HUES48 (cell line): Measurements from ENCODE around the gene RMRP.

Source experiments
- H3K27ac ChIP-seq: one replicate; pipeline ENCODE4 v1.7.0; 2013; ENCODE audit warnings: low read depth, low read length, inconsistent platforms
- H3K27me3 ChIP-seq: 2 replicates; pipeline ENCODE4 v1.6.1; 2013; ENCODE audit warnings: mild to moderate bottlenecking, low read length; ENCODE audit not compliant: control insufficient read depth, insufficient read depth
- H3K36me3 ChIP-seq: 2 replicates; pipeline ENCODE4 v1.6.1; 2013; ENCODE audit warnings: low read length; ENCODE audit not compliant: control insufficient read depth, insufficient read depth
- H3K4me1 ChIP-seq: 2 replicates; pipeline ENCODE4 v1.6.1; 2013; ENCODE audit warnings: mild to moderate bottlenecking, low read length; ENCODE audit not compliant: control insufficient read depth, insufficient read depth
- H3K4me3 ChIP-seq: 2 replicates; pipeline ENCODE4 v1.5.1; 2013; ENCODE audit warnings: mild to moderate bottlenecking, low read depth, low read length
- H3K9ac ChIP-seq: 2 replicates; pipeline ENCODE4 v1.6.1; 2013; ENCODE audit warnings: mild to moderate bottlenecking, low read depth, low read length, moderate library complexity
- H3K9me3 ChIP-seq: 2 replicates; pipeline ENCODE4 v1.6.1; 2013; ENCODE audit warnings: low read length; ENCODE audit not compliant: control insufficient read depth, insufficient read depth

Gene RMRP

DNA sequence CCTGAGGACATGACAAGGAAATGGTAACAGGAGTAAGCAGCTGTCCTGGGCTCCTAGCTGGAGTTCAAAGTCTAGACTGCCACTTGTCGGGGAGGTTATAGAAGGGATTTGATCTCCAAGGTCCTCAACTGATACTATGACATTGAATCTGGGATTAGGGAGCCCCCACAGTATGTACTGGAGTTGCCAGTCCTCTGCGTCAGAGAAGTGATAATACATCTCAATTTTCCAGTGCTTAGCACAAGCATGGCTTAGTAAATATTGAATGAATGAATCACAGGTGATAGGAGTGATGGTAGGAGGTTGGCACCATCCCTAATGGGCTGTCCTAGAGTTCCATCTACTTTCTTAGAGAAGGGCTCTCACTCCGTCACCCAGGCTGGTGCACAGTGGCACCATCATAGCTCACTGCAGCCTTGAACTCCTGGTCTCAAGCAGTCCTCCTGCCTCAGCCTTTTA, 38.2 kb upstream of the RMRP start:
- Histone ChIP-seq H3K4me1 (0 out of 2 replicates have a peak, but pooled peaks cover 2% of the 10 kb centered on the region), H3K27me3 (no peaks in the 10 kb centered on the region), H3K9ac (no peak overlapping the region), H3K9me3 (no peaks in the 10 kb centered on the region), H3K4me3 (no peak overlapping the region), H3K27ac (no peak overlapping the region), H3K36me3 (peaks cover 48% of the 10 kb centered on the region)

- H3K4me3 ChIP-seq = peak overlapping the region; percentile 80; the same call in 1 of the 2 replicates
- no peaks in the 10 kb centered on the region for H3K27me3 ChIP-seq
- H3K36me3 ChIP-seq = peaks cover 26% of the 10 kb centered on the region
- peaks cover 11% of the 10 kb centered on the region for H3K4me1 ChIP-seq
- no peaks in the 10 kb centered on the region for H3K9me3 ChIP-seq
- H3K27ac ChIP-seq = peak overlapping the region; percentile 78
- H3K9ac ChIP-seq = no peak overlapping the region
These were observed 34.0 kb upstream of the RMRP start for GRCh38 chr9:35691757-35692301.

GRCh38 chr9:35691334-35691650, 33.5 kb upstream of the RMRP start:
- Histone ChIP-seq H3K9ac (no peak overlapping the region), H3K4me3 (peak overlapping the region; percentile 80), H3K27ac (peak overlapping the region; percentile 78), H3K9me3 (no peaks in the 10 kb centered on the region), H3K4me1 (peaks cover 11% of the 10 kb centered on the region), H3K36me3 (peaks cover 28% of the 10 kb centered on the region), H3K27me3 (no peaks in the 10 kb centered on the region)

DNA sequence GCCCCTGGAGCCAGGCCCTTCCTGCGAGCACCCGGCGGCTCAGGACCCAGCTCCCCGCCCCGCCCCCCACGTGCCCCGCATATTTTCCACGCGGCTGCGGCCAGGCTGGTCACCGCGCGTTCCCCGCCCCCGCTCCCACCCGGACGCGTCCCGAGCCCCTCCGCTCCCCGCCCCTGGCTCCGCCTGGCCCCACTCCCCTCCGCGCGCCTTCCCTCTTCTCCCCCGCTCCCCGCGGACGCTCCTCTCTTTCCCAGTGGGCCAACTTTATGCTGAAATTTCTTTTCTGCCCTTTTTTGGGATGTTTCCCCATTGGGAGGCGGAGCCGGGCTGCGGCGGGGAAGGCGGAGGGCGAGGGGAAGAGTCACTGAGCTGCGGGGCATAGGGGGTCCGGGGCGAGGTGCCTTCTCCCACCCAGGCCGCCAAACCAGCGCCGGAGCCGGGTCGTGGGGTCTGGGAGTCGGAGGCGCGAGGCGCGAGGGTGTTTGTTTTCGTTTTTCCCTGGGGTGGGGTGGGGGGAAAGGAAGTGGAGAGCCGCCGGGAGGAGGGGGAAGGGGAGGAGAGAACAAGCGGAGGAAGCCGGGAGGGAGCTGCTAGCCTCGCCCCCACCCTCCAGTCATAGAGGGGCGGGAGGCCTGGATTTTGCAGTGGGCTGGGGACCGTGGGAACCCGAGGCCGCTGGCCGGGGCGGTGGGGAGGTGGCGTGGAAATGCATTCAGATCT, 33.0 kb upstream of the RMRP start:
- Histone ChIP-seq H3K27me3 (no peaks in the 10 kb centered on the region), H3K27ac (peak overlapping the region; percentile 78)

DNA sequence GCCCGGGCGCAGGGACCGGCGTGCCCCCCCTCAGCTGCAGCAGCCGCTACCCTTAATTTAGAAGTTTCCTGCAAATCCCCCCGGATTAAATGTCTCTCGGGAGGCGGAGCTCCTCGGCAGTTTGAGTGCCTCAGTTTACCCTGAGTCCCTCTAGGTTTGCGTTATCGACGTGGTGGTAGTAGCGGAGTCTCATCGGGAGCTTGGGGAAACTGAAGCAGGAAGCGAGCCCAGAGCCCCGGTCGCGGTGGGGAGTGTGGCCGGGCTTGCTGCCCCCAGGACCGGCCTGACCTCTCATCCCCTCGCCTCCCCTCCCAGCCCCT, 32.4 kb upstream of the RMRP start:
- H3K4me3 ChIP-seq = peak overlapping the region; percentile 80
- peaks cover 11% of the 10 kb centered on the region for H3K4me1 ChIP-seq
- H3K27me3 ChIP-seq = no peaks in the 10 kb centered on the region
- peak overlapping the region; percentile 35; the same call in 1 of the 2 replicates for H3K9ac ChIP-seq
- peaks cover 33% of the 10 kb centered on the region for H3K36me3 ChIP-seq
- H3K27ac ChIP-seq = peak overlapping the region; percentile 78
- H3K9me3 ChIP-seq = no peaks in the 10 kb centered on the region

More for the DNA sequence above, 33.0 kb upstream of the RMRP start:
- Histone ChIP-seq H3K36me3 (peaks cover 28% of the 10 kb centered on the region), H3K9ac (no peak overlapping the region), H3K9me3 (no peaks in the 10 kb centered on the region), H3K4me3 (peak overlapping the region; percentile 80), H3K4me1 (peaks cover 11% of the 10 kb centered on the region)

DNA sequence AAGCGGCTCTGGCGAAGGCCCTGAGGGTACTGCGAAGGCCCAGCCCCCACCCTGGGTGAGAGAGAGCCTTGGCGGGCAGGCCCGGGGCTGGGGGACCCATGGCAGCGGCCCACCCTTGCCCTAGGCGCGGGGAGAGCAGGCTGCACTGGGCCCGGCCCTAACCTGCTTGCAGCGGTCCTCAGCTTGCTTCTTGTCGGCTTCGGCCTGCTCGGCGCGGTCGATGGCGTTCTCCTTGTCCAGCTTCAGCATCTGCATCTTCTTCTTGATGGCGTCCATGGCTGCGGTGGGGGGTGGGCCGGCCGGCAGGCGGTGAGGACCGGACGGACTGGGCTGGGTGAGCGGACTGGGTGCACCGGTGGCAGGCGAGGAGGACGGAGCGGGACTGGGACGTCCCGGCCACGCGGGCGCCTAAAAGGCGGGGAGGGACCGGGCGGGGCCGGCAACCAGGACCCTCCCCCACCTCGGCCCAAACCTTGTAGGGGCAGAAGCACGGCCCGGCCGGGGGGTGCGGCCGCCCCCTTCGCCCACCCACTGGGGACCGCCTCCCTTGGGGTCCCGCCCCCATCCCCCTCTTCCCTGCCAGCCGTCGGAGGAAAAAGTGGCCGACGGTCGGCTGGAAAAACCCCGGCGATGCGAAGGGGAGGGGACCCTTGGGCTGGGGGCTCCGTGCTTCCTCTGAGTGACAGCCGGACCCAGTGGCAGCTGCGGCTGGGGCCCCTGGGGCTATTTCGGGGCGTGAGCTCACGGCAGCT, 31.9 kb upstream of the RMRP start, which contains the start of gene TPM2:
TSS of gene TPM2 (minus strand) at position 384 of the 752 bp plus-strand sequence. CDS start at position 276, 108 bp downstream.
- no peaks in the 10 kb centered on the region for H3K9me3 ChIP-seq
- H3K27me3 ChIP-seq = no peaks in the 10 kb centered on the region
- peak within 1 kb of the TSS; percentile 76 for H3K9ac ChIP-seq
- H3K27ac ChIP-seq = peak within 1 kb of the TSS; percentile 78
- peak within 1 kb of the TSS; percentile 80 for H3K4me3 ChIP-seq
- peaks cover 39% of the 10 kb centered on the region for H3K36me3 ChIP-seq
- H3K4me1 ChIP-seq = peaks cover 11% of the 10 kb centered on the region

DNA sequence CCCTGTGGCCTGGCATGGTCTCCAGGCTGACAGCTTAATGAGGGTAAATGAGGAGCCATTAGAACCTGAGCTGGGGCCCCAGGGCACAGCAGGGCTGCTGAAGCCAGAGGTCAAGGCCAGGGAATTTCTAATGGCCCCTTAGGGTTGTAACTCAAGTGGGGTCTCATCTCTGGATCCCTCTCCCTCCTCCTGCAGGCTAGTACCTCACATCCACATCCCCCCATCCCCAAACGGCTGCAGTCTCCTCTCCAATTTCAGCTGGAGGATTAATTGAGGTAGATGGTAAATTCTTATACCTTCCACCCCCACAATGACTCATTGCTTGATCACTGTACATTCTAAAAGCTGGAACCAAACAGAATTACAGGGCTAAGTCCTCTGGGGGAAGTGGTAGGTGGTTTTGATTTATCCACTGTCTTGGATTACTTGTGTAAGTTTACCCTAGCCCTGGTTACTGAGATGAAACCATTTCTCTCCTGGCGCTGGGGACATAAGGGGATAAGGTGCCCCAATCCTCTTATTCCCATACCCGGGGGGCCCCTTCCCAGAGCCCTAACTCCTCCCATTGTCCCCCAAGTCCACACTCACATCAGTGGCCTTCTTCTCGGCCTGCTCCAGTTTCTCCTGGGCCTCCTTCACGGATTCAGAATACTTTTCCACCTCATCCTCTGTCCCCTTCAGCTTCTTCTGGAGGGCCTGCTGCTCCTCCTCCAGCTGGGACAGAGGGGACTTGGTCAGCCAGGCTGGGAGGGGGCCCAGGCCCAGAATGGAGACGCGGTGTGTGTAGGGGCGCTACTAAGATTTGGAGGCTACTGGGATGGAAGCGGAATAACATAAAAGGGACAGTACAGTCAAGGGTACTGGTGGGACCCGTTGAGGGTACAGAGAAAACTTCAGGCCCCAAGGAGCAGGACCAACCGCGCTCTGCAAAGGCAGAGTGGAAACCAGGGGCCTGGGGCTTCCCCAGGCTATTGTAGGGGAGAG, 31.0 kb upstream of the RMRP start:
- no peaks in the 10 kb centered on the region for H3K27me3 ChIP-seq
- H3K4me1 ChIP-seq = peaks cover 11% of the 10 kb centered on the region
- H3K27ac ChIP-seq = peak overlapping the region; percentile 78
- H3K9ac ChIP-seq = peak overlapping the region; percentile 76
- H3K36me3 ChIP-seq = peaks cover 47% of the 10 kb centered on the region
- H3K9me3 ChIP-seq = no peaks in the 10 kb centered on the region
- peak overlapping the region; percentile 80 for H3K4me3 ChIP-seq

- Histone ChIP-seq H3K9me3 (no peaks in the 10 kb centered on the region), H3K4me1 (peaks cover 11% of the 10 kb centered on the region), H3K27me3 (no peaks in the 10 kb centered on the region), H3K36me3 (peaks cover 55% of the 10 kb centered on the region), H3K27ac (no peak overlapping the region), H3K9ac (no peak overlapping the region), H3K4me3 (peak overlapping the region; percentile 80)
These were observed 30.2 kb upstream of the RMRP start for GRCh38 chr9:35687972-35688557.

- Histone ChIP-seq H3K4me3 (no peak overlapping the region), H3K9me3 (no peaks in the 10 kb centered on the region), H3K27me3 (no peaks in the 10 kb centered on the region), H3K4me1 (peaks cover 11% of the 10 kb centered on the region), H3K9ac (no peak overlapping the region), H3K27ac (no peak overlapping the region), H3K36me3 (peaks cover 63% of the 10 kb centered on the region)
These were observed 29.5 kb upstream of the RMRP start for GRCh38 chr9:35687306-35687705.
